T-helper 17 cell (primary cell): ENCODE measurements around the gene PRND. TPM values are rescaled to one million over a fixed set of nuclear protein-coding genes. Genes with fewer than 3 reads are reported as not detected.
"Not testable (repeated sequence)": the region's sequence is repeated elsewhere in the genome, so short reads cannot be mapped to it uniquely, and the experiment has no call there.

Experiments
- ATAC-seq: fragments of 150-1000 bp; cut with Tn5 transposase; 2 replicates; pipeline ENCODE4 v1.10.0; 2021; ENCODE audit warnings: mild to moderate bottlenecking, moderate library complexity
- DNase-seq, 3 donors: peaks; one replicate each; pipeline versions ENCODE4 v3.0.0 to v3.0.0-alpha.2; 2020 to 2021
- H3K9me3 ChIP-seq: one replicate; pipeline ENCODE4 v1.7.0; 2013; ENCODE audit warnings: low read length, mild to moderate bottlenecking; ENCODE audit not compliant: control insufficient read depth, poor library complexity, severe bottlenecking
- H3K27ac Mint-ChIP-seq: one replicate; pipeline ENCODE4 v1.8.0; 2022; ENCODE audit warnings: mild to moderate bottlenecking, moderate library complexity, mixed read lengths
- H3K27me3 Mint-ChIP-seq: one replicate; pipeline ENCODE4 v1.8.0; 2022; ENCODE audit warnings: mixed read lengths
- H3K36me3 Mint-ChIP-seq: one replicate; pipeline ENCODE4 v1.8.0; 2022; ENCODE audit warnings: low read depth, mixed read lengths
- H3K4me1 Mint-ChIP-seq: one replicate; pipeline ENCODE4 v1.8.0; 2022; ENCODE audit warnings: mild to moderate bottlenecking, mixed read lengths
- H3K4me3 Mint-ChIP-seq: one replicate; pipeline ENCODE4 v1.8.0; 2022; ENCODE audit warnings: mild to moderate bottlenecking, moderate library complexity, mixed read lengths
- total RNA-seq, 4 donors: library from RNA in 2 of 4; stranded (reverse) in 2 of 4; gene quantifications; one replicate each; pipeline ENCODE4 v1.2.3 and lab custom pipeline; 2022 to 2026

Gene PRND
- total RNA-seq, 2 donors from 2014 or later: not detected

- H3K27ac Mint-ChIP-seq: no peak overlapping the region
Observed at GRCh38 chr20:4728120-4728760, 6.5 kb downstream of the PRND start.

DNA sequence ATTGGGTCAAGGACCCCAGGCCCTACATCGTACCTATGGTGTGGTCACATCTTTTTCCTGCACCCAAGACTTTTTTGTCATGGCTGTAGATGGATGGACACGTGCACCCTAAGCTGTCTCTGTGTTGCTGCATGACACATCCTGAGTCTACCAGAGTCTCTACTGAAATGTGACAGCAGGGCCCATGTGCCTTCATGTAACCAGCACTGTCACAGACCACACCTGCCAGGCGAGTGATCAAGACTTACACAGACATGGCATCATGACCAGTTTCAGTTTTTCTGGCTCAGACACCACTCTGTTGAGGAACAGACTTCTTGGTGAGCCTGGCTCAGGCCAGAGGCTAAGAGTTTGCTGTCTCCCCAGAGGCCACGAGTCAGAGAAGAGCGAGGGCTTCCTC is 7.6 kb downstream of the PRND start:
- no peak overlapping the region for H3K4me3 Mint-ChIP-seq
- DNase-seq: no peak
- peaks cover 2% of the 10 kb centered on the region for H3K36me3 Mint-ChIP-seq

More at GRCh38 chr20:4728120-4728760, 6.5 kb downstream of the PRND start:
- Mint-ChIP-seq H3K27me3 (peaks cover 19% of the 10 kb centered on the region), H3K4me1 (peaks cover 8% of the 10 kb centered on the region), H3K36me3 (peaks cover 2% of the 10 kb centered on the region), H3K4me3 (peak overlapping the region; percentile 28)
- ATAC-seq (no peak), DNase-seq (no peak)
- no peaks in the 10 kb centered on the region for H3K9me3 ChIP-seq

GRCh38 chr20:4730780-4731179 is 9.1 kb downstream of the PRND start:
- H3K9me3 ChIP-seq: no peaks in the 10 kb centered on the region
- no peak for ATAC-seq
- Mint-ChIP-seq H3K4me1 (peaks cover 8% of the 10 kb centered on the region), H3K27me3 (peaks cover 26% of the 10 kb centered on the region), H3K4me3 (no peak overlapping the region), H3K27ac (no peak overlapping the region), H3K36me3 (peaks cover 2% of the 10 kb centered on the region)
- DNase-seq: no peak

More for the DNA sequence above, 7.6 kb downstream of the PRND start:
- Mint-ChIP-seq H3K27me3 (peaks cover 20% of the 10 kb centered on the region), H3K27ac (peak overlapping the region; percentile 67), H3K4me1 (peaks cover 8% of the 10 kb centered on the region)
- ATAC-seq: no peak
- H3K9me3 ChIP-seq: no peaks in the 10 kb centered on the region

GRCh38 chr20:4736875-4737274 is 15.2 kb downstream of the PRND start:
- peaks cover 57% of the 10 kb centered on the region for H3K27me3 Mint-ChIP-seq
- H3K36me3 Mint-ChIP-seq: peaks cover 2% of the 10 kb centered on the region

DNA sequence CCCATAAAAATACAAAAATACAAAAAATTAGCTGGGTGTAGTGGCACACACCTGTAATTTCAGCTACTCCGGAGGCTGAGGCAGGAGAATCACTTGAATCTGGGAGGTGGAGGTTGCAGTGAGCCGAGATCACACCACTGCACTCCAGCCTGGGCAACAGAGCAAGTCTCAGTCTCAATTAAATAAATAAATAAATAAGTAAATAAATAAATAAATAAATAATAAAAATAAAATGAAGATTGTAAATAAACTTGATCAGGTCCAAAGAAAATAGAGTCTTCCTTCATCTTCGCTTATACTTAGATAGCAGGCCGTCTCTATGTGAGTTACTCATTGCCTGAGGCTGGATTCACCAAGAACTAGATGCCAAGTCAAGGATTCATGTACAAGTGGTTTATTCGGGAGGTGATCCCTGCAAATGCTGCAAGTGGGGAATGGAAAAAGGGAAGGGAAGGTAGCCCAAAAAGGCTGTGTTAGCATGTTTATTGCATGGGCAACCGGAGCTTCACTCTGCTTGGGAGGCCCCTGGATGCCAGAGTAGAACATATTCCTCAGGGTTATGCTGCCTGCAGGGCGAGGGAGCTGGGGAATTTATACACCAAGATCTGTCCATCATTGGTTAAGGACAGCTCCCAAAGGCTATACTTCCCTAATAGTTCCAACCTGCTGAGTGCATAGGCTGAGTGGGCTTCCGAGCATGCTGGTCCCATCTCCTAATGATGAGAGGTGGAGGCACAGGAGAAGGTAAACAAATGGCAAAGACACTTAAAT is 16.3 kb downstream of the PRND start:
- Mint-ChIP-seq H3K4me1 (peaks cover 3% of the 10 kb centered on the region), H3K4me3 (no peak overlapping the region), H3K27me3 (peaks cover 51% of the 10 kb centered on the region), H3K36me3 (no peaks in the 10 kb centered on the region), H3K27ac (no peak overlapping the region)
- H3K9me3 ChIP-seq: no peaks in the 10 kb centered on the region
- DNase-seq: no peak
- ATAC-seq: no peak

More at GRCh38 chr20:4736875-4737274, 15.2 kb downstream of the PRND start:
- no peaks in the 10 kb centered on the region for H3K9me3 ChIP-seq
- H3K27ac Mint-ChIP-seq: no peak overlapping the region
- H3K4me3 Mint-ChIP-seq: no peak overlapping the region
- H3K4me1 Mint-ChIP-seq: peaks cover 3% of the 10 kb centered on the region
- ATAC-seq (no peak), DNase-seq (no peak)

DNA sequence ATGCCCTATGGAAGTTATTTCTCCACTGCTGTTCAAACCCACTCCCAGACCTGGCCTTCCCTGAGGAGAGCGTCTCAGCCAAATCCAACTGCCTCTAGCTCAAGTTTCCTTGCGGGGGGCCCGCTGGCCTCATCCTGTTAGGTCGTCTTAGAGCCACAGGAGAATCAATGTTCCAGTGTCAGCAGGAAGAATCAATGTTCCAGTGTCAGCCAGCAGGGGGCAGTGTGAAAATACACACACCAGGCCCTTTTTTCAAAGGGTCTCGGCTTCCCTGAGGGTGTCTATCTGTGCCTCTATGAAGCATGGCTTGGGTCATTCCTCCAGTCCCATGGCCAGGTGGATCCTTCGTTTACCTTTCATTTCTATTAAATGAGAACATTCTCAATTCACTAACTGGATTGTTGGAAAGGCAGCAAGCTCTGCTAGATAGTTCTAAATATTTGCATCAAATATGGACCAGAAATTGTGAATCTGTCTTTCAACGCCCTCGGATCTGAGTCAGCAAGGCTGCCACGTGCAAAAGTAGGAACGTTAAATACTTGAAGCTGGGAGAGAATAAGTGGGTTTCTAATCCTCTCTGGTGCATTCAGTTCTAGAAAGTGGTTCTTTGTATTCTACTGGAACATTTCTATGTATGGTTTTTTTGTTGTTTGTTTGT is 19.2 kb downstream of the PRND start:
- ATAC-seq: peak; percentile 60
- Mint-ChIP-seq H3K27ac (no peak overlapping the region), H3K4me1 (peaks cover 3% of the 10 kb centered on the region), H3K4me3 (no peak overlapping the region), H3K27me3 (peaks cover 56% of the 10 kb centered on the region), H3K36me3 (no peaks in the 10 kb centered on the region)
- DNase-seq: peak; percentile 43 to 57 (median 44)
- no peaks in the 10 kb centered on the region for H3K9me3 ChIP-seq

- Mint-ChIP-seq H3K4me1 (no peaks in the 10 kb centered on the region), H3K27ac (no peak overlapping the region), H3K27me3 (peaks cover 27% of the 10 kb centered on the region), H3K4me3 (no peak overlapping the region), H3K36me3 (no peaks in the 10 kb centered on the region)
- DNase-seq (no peak), ATAC-seq (no peak)
- H3K9me3 ChIP-seq: no peaks in the 10 kb centered on the region
Observed at GRCh38 chr20:4748847-4749246, 27.1 kb downstream of the PRND start.

GRCh38 chr20:4749326-4749725 is 27.6 kb downstream of the PRND start:
- peaks cover 26% of the 10 kb centered on the region for H3K27me3 Mint-ChIP-seq
- no peak for DNase-seq
- no peaks in the 10 kb centered on the region for H3K9me3 ChIP-seq
- no peak overlapping the region for H3K27ac Mint-ChIP-seq
- no peak for ATAC-seq
- no peak overlapping the region for H3K4me3 Mint-ChIP-seq
- no peaks in the 10 kb centered on the region for H3K4me1 Mint-ChIP-seq
- no peaks in the 10 kb centered on the region for H3K36me3 Mint-ChIP-seq

GRCh38 chr20:4750381-4750780 is 28.7 kb downstream of the PRND start:
- peaks cover 23% of the 10 kb centered on the region for H3K27me3 Mint-ChIP-seq
- H3K27ac Mint-ChIP-seq: no peak overlapping the region

GRCh38 chr20:4759100-4759884 is 37.6 kb downstream of the PRND start:
- H3K27me3 Mint-ChIP-seq: peaks cover 23% of the 10 kb centered on the region
- peaks cover 15% of the 10 kb centered on the region for H3K4me1 Mint-ChIP-seq
- peak; percentile 15 to 42 (median 20) for DNase-seq
- not testable (repeated sequence) for ATAC-seq, H3K4me3 Mint-ChIP-seq, H3K36me3 Mint-ChIP-seq, H3K9me3 ChIP-seq
- H3K27ac Mint-ChIP-seq: peak overlapping the region; percentile 47

More at GRCh38 chr20:4750381-4750780, 28.7 kb downstream of the PRND start:
- ATAC-seq (no peak), DNase-seq (no peak)
- no peaks in the 10 kb centered on the region for H3K4me1 Mint-ChIP-seq
- H3K4me3 Mint-ChIP-seq: no peak overlapping the region
- no peaks in the 10 kb centered on the region for H3K36me3 Mint-ChIP-seq
- no peaks in the 10 kb centered on the region for H3K9me3 ChIP-seq

GRCh38 chr20:4763261-4763660 is 41.6 kb downstream of the PRND start:
- no peaks in the 10 kb centered on the region for H3K36me3 Mint-ChIP-seq
- peaks cover 15% of the 10 kb centered on the region for H3K4me1 Mint-ChIP-seq
- DNase-seq (no peak), ATAC-seq (no peak)
- H3K9me3 ChIP-seq: no peaks in the 10 kb centered on the region
- no peak overlapping the region for H3K4me3 Mint-ChIP-seq
- peaks cover 5% of the 10 kb centered on the region for H3K27me3 Mint-ChIP-seq
- H3K27ac Mint-ChIP-seq: no peak overlapping the region

DNA sequence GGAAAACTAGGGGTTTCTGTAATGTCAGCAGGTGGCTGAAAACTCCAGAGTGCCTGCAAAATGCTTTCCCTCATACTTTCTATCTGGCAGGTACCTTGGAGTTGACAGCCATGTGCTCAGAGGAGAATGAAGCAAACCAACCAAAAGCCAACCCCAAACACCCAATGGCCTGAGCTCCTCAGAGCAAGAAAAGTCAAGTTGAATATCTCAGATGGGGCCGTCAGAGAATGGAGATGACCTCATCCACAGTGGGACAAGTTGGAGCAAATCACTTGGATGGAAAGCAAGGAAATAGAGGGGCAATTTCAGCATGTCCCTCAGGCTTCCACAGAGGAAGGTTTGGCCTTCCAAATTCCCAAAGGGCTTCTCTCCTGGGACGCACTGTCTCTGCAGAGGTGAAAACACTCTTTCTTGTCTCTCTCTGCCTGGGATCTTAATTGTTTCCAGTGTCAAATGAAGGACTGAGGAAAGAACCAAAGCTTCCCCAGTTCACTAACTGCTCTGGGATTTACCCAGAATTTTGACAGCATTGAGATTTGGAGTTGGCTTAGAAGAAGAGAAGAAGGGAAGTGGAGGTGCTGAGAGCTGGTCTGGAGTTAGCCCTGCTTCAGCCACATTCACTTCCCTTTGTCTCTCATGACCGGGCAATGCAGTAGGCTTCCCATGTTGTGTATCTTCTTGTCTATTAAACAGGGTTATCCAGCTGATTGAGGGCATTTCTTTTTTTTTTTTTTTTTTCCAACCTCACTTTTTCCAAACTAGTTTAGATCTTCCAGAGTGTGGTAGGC is 42.2 kb downstream of the PRND start:
- peaks cover 14% of the 10 kb centered on the region for H3K4me1 Mint-ChIP-seq
- H3K4me3 Mint-ChIP-seq: no peak overlapping the region
- peaks cover 3% of the 10 kb centered on the region for H3K27me3 Mint-ChIP-seq
- ATAC-seq (no peak), DNase-seq (no peak)
- no peaks in the 10 kb centered on the region for H3K9me3 ChIP-seq
- H3K27ac Mint-ChIP-seq: no peak overlapping the region
- no peaks in the 10 kb centered on the region for H3K36me3 Mint-ChIP-seq
